Measurements from ENCODE around the gene MBNL3.
"Not testable (repeated sequence)": the region's sequence is repeated elsewhere in the genome, so short reads cannot be mapped to it uniquely, and the experiment has no call there.

MBNL3 gene

DNA sequence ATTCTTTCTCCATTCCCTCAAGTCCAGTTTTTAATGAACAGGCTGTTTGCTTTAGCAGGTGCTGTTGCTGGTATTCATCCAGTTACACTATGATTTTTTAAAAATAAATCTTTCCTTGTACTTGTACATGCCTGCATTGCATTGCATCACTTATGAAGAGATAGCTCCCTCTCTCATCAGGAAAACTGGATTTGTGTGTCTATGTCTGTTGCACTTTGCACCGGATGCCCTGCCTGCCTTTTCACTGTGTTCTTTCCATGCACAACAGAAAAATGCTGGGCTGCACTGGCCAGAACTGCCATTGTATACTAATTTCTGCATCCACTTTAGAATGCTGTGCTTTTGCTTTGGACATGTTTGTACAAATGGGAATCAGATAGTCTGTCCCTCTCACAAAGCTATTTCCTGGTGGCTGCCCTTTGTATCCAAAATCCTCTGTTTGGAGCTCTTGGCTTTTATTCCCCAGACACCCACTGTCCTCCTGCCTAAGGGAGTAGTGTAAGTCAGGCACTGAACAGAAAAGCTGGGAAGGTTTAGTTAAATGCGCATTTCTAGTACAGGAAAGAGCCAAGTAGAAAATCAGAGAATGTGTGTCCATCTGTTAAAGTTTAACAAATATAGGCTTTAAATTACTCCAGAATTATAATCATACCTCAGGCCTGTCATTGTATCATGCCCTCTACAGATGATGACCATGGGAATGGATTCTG, 119.1 kb downstream of the MBNL3 start:
- DNase-seq (ENCODE audit: low spot score), result no peak

DNA sequence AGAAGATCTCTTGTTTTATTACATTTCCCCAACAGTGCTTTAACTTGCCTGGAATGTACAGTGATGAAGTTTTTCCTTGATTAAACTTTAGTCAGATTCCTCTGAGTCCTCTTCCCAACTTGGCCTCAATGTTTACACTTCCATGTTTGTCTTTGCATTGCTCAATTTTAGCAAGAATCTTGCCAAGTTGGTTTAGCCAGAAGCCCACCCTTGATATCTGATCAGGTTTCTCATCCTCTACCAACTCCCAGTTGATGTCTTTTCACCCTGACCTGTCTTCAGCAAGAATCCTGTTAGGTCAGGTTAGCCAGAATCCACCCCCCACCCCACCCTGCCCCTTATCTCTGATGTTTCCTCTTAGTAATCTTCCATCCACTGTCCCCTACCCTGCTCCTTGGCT, 120.9 kb downstream of the MBNL3 start:
- no peak for DNase-seq (ENCODE audit: low spot score)

DNA sequence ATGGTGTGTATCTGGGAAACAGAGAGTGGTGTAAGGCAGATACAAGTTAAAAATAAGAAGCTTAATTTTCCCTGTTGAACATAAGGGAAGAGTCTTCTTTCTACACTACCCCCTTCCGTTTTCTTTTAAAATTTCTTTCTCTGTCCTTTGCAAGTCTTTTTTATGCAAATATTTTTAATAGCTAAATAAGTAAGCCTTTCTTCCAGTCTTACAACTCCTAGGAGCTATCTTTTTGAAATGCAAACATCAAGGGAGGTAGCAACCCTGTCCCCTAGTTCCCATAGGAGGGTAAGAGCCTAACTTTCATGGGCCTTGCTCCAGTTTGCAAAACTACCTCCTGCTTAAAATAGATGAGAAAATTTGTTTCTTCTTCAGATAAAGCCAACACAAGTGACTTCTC, 121.5 kb downstream of the MBNL3 start:
- DNase-seq (ENCODE audit: low spot score), result no peak

DNA sequence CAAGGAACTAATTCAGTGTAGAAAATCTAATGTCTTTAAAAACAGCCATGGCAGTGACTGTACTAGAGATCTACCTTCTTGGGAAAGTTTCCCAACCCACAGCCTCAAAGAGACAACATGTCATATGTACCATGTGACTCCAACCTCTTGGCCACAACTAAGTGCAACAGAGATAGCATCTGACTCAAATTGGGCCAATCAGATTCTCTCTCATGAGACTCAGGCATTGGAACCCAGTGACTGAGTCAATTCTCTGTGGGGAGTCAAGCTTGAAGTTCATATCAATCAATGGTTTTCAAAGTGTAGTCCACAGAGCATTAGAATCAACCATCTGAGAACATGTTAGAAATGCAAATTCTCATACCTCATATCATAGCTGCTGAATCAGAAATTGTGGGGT, 123.3 kb downstream of the MBNL3 start:
- no peak for DNase-seq (ENCODE audit: low spot score)

DNA sequence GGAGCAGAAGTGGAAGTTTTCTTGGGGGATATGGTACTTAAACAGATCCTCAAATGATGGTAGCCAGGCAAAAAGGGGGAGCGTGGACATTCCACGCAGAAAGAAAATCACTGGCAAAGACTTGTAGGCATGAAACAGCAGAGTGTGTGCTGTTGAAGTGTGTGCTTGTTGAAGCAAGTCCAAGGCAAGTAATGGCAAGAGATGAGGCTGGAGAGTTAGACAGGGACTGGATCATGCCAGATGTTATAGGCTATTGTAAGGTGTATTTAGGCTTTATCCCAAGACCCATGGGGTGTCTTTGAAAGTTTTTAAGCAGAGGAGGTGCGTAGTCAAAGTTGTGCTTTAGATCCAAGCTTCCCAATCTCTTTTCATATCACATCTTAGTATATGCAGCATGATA, 124.5 kb downstream of the MBNL3 start:
- no peak for DNase-seq (ENCODE audit: low spot score)

DNA sequence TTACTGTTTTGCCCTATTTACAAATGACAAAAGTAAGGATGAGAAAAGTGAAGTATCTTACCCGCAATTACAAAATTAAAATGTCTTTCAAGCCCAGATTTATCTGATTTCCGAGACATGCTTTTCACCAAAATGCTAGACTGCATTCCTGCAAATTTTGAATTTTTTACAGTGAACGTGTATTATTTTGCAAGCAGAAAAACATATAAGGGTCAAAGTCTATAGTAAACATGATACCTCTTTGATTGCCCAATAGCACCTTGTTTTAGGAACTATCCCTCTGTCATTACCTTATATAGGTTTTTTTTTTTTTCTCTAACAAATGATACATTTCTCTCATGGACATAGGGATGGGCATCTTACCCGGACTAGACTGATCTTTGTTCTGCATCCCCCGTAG, 135.4 kb downstream of the MBNL3 start:
- no peak for DNase-seq (ENCODE audit: low spot score)

DNA sequence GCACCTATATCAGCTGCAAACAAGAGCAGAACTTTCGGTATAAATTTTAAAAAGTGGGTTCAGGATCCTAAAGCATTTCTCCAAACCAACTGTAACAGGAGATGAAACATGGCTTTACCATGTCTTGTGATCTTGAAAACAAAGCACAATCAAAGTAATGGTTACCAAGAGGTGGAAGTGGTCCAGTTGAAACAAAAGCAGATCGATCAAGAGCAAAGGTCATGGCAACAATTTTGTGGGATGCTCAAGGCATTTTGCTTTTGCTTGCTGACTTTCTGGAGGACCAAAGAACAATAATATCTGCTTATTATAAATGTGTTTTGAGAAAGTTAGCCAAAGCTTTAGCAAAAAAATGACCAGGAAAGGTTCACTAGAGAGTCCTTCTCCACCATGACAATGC, 152.7 kb downstream of the MBNL3 start:
- DNase-seq (ENCODE audit: low spot score), result no peak

DNA sequence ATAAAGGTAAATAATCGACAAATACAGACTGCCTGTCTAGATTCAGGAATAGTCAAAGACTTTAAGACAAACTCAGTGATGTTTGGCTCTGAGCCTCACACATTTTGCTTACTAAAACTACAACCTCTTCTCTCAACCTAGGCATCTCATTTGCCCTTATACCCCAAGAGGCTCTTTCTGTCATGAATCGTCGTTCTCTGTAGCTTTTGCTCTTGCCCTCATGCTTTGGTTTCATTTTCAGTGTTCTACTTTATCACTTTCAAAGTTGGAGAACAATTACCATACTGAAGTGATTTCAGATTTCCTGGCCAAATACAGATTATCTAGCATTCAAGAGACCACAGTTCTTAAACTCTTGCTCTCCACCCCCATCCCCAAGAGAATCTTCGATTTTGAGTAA, 155.5 kb downstream of the MBNL3 start:
- no peak for DNase-seq (ENCODE audit: low spot score)

DNA sequence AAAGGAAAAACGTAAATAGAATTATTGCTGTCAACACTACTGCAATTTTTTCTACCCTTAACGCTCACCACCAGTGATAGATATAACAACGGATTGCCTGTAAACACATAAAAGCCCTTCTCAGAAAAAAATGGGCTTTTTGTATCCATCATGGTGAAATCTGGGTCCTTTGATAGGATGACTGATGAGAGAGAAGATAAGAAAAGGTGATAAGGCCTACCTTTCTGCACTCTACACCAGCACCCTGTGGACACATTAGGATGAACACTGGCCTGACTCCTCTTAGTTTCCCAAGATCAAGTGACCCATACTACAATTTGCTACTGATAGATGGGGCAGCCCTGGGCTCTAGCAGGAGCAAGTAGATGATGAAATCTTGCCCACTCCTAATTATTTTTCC, 157.3 kb downstream of the MBNL3 start:
- no peak for DNase-seq (ENCODE audit: low spot score)

DNA sequence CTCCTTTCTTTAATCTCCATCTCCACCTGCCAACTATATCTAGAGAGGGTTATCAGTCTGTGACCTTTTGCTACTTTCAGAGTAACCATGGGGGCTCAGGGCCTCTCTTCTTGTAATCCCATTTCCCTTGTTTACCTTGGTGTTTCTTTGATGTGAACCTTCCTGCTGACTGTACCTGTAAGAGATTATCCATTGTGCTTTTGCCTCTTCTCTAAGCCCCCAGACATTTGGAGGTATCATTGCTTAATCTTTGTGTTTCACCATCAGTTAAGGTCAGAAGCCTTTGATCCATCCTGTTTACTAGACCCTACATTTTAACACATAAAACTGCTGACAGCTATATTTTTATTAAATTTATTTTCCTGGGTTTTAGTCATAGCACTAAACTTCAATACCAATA, 157.8 kb downstream of the MBNL3 start:
- no peak for DNase-seq (ENCODE audit: low spot score)

DNA sequence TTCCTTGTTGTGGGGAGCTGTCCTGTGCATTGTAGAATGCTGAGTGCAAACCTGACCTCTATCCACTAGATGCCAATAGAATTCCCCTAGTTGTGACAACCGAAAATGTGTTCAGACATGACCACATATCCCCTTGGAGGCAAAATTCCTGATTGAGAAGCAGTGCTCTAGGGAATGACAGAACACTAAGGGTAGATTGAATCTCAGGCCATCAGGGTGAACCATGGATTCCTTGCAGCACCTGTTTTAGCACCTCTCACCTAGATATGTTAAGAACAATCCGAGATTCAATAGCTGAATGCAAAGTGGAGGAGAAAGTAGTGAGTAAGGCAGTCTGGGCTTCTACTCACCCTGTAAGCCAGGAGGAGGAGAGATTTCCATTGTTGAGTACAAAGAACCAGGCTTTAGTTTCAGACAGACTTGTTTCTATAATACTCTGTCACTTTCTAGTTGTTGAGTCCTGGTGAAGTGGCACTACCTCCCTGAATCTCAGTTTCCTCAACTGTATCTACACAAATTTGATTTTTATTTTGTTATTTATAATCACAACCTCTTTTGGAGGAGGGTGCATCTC, 158.6 kb downstream of the MBNL3 start:
- no peak for DNase-seq (ENCODE audit: low spot score)

DNA sequence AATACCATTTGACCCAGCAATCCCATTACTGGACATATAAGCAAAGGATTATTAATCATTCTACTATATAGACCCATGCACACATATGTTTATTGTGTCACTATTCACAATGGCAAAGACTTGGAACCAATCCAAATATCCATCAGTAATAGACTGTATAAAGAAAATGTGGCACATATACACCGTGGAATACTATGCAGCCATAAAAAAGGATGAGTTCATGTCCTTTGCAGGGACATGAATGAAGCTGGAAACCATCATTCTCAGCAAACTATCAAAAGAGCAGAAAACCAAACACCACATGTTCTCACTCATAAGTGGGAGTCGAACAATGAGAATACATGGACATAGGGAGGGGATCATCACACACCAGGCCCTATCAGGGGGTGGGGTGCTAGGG, 161.9 kb downstream of the MBNL3 start:
- not testable (repeated sequence) for DNase-seq (ENCODE audit: low spot score)

All from NAMALWA (cell line).